ENCODE data around the gene UMODL1.

The UMODL1 gene

DNA sequence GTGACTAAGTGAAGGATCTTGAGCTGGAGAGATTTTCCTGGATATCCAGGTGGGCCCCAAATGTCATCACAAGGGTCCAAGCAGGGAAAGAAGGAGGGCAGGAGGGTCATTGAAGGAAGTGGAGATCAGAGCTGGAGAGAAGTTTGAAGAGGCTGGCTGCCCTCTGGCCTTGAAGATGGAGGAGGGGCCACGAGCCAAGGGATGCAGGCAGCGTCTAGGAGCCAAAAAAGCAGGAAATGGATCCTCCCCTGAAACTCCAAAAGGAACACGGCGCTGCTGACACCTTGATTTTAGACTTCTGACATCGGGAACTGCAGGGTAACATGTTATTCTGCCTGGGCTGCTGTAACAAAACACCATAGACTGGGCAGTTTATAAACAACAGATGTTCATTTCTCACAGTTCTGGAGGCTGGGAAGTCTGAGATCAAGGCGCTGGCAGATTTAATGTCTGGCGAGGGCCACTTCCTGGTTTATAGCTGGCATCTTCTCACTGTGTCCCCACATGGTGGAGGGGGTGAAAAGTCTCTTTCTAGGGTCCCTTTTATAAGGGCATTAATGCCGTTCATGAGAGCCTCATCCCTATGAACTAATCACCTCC, 32.2 kb upstream of the UMODL1 start:
- Histone ChIP-seq H3K27ac (ENCODE audit: low read length) (no peak overlapping the region), H3K27me3 (ENCODE audit: control insufficient read depth, insufficient read depth, low read length) (no peaks in the 10 kb centered on the region), H3K4me3 (ENCODE audit: low read length) (no peak overlapping the region), H3K9me3 (ENCODE audit: control insufficient read depth, insufficient read depth, low read length) (no peaks in the 10 kb centered on the region), H3K4me1 (ENCODE audit: control insufficient read depth, insufficient read depth, low read length) (no peaks in the 10 kb centered on the region; the same call in 1 of the 2 replicates), H3K36me3 (ENCODE audit: control insufficient read depth, insufficient read depth, low read length) (no peaks in the 10 kb centered on the region)
- no CpG with 5 or more reads among the region's 8 CpGs for WGBS (ENCODE audit: insufficient coverage, insufficient read length)
- DNase-seq (ENCODE audit: low read depth, low spot score), result no peak

DNA sequence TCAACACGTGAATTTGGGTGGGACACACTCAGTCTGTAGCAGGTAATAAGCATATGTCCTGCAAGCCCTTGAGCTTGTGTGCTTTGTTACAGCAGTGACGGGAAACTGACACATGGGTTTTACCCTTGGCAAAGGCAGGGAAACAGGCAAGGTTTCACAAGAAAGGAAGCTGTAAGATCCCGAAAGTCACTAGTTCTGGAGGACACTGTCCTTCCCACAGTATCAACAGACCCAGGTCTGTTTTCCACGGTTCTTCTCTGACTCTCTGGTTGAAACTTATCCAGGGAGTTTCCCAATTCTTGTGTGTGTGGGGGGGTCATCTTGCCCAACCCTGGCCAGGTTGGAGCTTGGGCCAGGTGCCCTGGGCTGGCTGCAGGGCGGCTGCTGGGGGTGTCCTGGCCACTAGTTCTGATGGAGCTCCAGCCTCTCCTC, 31.6 kb upstream of the UMODL1 start:
- Histone ChIP-seq H3K4me1 (ENCODE audit: control insufficient read depth, insufficient read depth, low read length) (no peaks in the 10 kb centered on the region; the same call in 1 of the 2 replicates), H3K9me3 (ENCODE audit: control insufficient read depth, insufficient read depth, low read length) (no peaks in the 10 kb centered on the region), H3K36me3 (ENCODE audit: control insufficient read depth, insufficient read depth, low read length) (no peaks in the 10 kb centered on the region), H3K27ac (ENCODE audit: low read length) (no peak overlapping the region), H3K27me3 (ENCODE audit: control insufficient read depth, insufficient read depth, low read length) (no peaks in the 10 kb centered on the region), H3K4me3 (ENCODE audit: low read length) (no peak overlapping the region)
- WGBS (ENCODE audit: insufficient coverage, insufficient read length), result no CpG with 5 or more reads among the region's 5 CpGs
- DNase-seq (ENCODE audit: low read depth, low spot score), result no peak

DNA sequence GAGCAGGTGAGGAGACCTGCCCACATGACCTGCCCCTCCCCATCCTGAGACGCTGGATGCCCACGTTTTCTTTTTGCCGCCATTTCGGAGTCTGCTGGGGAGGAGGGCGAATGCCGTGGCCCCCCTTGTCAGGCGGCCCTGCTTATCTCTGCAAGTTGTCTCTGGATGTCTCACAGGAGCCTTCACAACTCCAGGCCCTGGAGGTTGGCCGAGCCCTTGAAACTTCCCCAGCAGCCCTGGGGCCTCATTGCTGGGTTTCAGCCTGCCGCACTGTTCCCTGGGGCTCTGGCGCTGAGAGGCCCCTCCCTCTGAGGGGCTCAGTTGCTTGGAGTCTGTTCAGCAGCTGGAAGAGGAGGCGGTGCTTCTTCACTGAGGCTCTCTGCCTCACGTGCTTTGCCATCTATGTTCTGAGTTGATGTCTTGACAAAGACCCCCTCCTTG, 31.2 kb upstream of the UMODL1 start:
- no peak for DNase-seq (ENCODE audit: low read depth, low spot score)
- no peaks in the 10 kb centered on the region for H3K27me3 ChIP-seq (ENCODE audit: control insufficient read depth, insufficient read depth, low read length)
- H3K27ac ChIP-seq (ENCODE audit: low read length), result no peak overlapping the region
- no peaks in the 10 kb centered on the region for H3K9me3 ChIP-seq (ENCODE audit: control insufficient read depth, insufficient read depth, low read length)
- no peak overlapping the region for H3K4me3 ChIP-seq (ENCODE audit: low read length)
- no CpG with 5 or more reads among the region's 12 CpGs for WGBS (ENCODE audit: insufficient coverage, insufficient read length)
- no peaks in the 10 kb centered on the region; the same call in 1 of the 2 replicates for H3K4me1 ChIP-seq (ENCODE audit: control insufficient read depth, insufficient read depth, low read length)
- H3K36me3 ChIP-seq (ENCODE audit: control insufficient read depth, insufficient read depth, low read length), result no peaks in the 10 kb centered on the region

DNA sequence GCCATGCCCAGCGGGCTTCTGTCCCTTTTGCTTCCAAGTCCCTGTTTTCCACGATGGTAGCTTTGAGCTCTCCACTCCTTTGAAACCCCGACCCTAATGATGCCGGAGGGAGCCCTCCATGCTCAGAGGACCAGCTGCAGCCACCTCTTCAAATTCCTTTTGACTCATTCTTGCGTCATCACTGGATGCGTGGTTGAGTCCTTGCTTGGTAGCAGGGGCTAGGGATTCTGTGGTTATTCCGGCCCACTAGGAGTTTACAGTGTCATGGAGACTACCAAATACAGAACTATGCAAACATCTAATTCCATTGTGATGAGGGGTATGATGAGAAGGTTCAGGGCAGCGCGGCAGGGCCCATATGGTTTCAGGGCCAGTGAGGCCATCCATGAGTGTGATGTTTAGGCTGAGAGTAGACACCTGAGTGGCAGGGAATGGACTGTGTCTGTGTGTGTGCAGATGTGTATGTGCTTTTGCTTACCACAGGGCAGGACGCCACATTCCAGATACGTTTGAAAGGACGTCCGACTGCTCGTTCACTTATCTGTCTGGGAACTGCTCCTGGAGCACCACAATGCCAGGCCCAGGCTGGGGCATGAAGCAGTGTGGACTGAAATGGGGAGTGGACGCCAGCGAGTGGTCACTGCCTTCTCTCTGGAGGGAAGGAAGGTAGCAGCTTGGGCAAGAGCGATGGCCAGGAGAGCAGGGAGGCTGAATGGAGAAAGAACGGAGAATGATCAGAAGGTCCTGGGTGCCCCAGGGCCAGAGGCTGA, 30.5 kb upstream of the UMODL1 start:
- no peak for DNase-seq (ENCODE audit: low read depth, low spot score)
- H3K27me3 ChIP-seq (ENCODE audit: control insufficient read depth, insufficient read depth, low read length), result no peaks in the 10 kb centered on the region
- no peaks in the 10 kb centered on the region; the same call in 1 of the 2 replicates for H3K4me1 ChIP-seq (ENCODE audit: control insufficient read depth, insufficient read depth, low read length)
- no peak overlapping the region for H3K4me3 ChIP-seq (ENCODE audit: low read length)
- H3K36me3 ChIP-seq (ENCODE audit: control insufficient read depth, insufficient read depth, low read length), result no peaks in the 10 kb centered on the region
- no peak overlapping the region for H3K27ac ChIP-seq (ENCODE audit: low read length)
- WGBS (ENCODE audit: insufficient coverage, insufficient read length), result no CpG with 5 or more reads among the region's 18 CpGs
- H3K9me3 ChIP-seq (ENCODE audit: control insufficient read depth, insufficient read depth, low read length), result no peaks in the 10 kb centered on the region

DNA sequence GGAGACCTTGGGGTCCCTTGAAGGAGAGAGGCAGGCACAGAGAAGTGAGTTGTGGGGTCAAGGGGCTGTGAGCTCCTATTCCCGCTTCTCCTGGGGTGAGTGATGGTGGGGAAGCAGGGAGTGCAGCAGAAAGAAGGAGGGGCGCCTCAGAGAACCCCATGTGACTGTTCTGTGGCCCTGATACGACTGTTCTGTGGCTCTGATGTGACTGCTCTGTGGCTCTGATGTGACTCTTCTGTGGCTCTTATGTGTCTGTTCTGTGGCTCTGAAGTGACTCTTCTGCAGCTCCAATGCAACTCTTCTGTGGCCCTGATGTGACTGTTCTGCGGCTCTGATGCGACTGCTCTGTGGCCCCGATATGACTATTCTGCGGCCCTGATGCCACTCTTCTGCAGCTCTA, 29.9 kb upstream of the UMODL1 start:
- WGBS (ENCODE audit: insufficient coverage, insufficient read length), result no CpG with 5 or more reads among the region's 7 CpGs
- H3K27me3 ChIP-seq (ENCODE audit: control insufficient read depth, insufficient read depth, low read length), result no peaks in the 10 kb centered on the region
- no peaks in the 10 kb centered on the region for H3K36me3 ChIP-seq (ENCODE audit: control insufficient read depth, insufficient read depth, low read length)
- H3K4me3 ChIP-seq (ENCODE audit: low read length), result no peak overlapping the region
- H3K9me3 ChIP-seq (ENCODE audit: control insufficient read depth, insufficient read depth, low read length), result no peaks in the 10 kb centered on the region
- DNase-seq (ENCODE audit: low read depth, low spot score), result no peak
- H3K27ac ChIP-seq (ENCODE audit: low read length), result no peak overlapping the region
- no peaks in the 10 kb centered on the region; the same call in 1 of the 2 replicates for H3K4me1 ChIP-seq (ENCODE audit: control insufficient read depth, insufficient read depth, low read length)

DNA sequence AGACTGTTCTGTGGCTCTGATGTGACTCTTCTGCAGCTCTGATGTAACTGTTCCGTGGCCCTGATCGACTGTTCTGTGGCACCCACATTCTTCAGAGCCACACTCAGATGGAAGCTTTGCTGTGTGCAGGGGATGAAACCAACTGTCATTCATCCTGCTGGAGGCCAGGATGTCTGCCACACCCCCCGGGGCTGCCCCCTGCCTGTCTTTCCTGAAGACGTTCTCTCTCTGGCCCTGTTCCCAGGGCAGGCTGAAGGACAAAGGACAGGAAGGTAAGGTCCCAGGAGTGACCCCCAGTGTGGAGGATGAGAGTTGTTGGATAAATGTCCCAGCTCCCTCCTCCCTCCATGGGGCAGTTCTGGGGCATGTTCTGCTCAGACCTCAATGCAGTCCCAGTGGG, 29.4 kb upstream of the UMODL1 start:
- WGBS (ENCODE audit: insufficient coverage, insufficient read length), result no CpG with 5 or more reads among the region's 4 CpGs
- no peaks in the 10 kb centered on the region for H3K9me3 ChIP-seq (ENCODE audit: control insufficient read depth, insufficient read depth, low read length)
- H3K4me1 ChIP-seq (ENCODE audit: control insufficient read depth, insufficient read depth, low read length), result no peaks in the 10 kb centered on the region; the same call in 1 of the 2 replicates
- DNase-seq (ENCODE audit: low read depth, low spot score), result no peak
- H3K36me3 ChIP-seq (ENCODE audit: control insufficient read depth, insufficient read depth, low read length), result no peaks in the 10 kb centered on the region
- H3K27ac ChIP-seq (ENCODE audit: low read length), result no peak overlapping the region
- H3K4me3 ChIP-seq (ENCODE audit: low read length), result no peak overlapping the region
- H3K27me3 ChIP-seq (ENCODE audit: control insufficient read depth, insufficient read depth, low read length), result no peaks in the 10 kb centered on the region

DNA sequence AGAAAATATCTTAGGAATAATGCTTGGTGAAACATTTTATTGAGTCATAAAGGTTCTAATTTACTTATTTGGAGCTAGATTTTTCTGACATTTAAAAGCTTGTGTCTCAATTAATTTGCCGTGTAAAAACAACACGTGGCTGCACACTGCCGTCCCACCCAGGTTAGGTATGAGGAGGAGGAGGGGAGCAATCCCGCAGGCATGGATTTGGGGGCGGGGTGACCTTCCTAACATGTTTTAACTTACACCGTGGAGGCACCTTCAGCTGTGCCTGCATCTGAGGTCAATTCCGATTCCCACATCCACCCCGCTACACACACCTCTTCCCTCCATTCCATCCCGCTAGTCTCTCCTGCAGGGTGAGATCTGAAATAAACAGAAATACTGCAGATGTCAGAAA, 28.5 kb upstream of the UMODL1 start:
- no peak for DNase-seq (ENCODE audit: low read depth, low spot score)
- H3K9me3 ChIP-seq (ENCODE audit: control insufficient read depth, insufficient read depth, low read length), result no peaks in the 10 kb centered on the region
- H3K27ac ChIP-seq (ENCODE audit: low read length), result no peak overlapping the region
- H3K4me3 ChIP-seq (ENCODE audit: low read length), result no peak overlapping the region
- H3K36me3 ChIP-seq (ENCODE audit: control insufficient read depth, insufficient read depth, low read length), result no peaks in the 10 kb centered on the region
- no peaks in the 10 kb centered on the region; the same call in 1 of the 2 replicates for H3K4me1 ChIP-seq (ENCODE audit: control insufficient read depth, insufficient read depth, low read length)
- no peaks in the 10 kb centered on the region for H3K27me3 ChIP-seq (ENCODE audit: control insufficient read depth, insufficient read depth, low read length)
- WGBS (ENCODE audit: insufficient coverage, insufficient read length), result no CpG with 5 or more reads among the region's 9 CpGs

DNA sequence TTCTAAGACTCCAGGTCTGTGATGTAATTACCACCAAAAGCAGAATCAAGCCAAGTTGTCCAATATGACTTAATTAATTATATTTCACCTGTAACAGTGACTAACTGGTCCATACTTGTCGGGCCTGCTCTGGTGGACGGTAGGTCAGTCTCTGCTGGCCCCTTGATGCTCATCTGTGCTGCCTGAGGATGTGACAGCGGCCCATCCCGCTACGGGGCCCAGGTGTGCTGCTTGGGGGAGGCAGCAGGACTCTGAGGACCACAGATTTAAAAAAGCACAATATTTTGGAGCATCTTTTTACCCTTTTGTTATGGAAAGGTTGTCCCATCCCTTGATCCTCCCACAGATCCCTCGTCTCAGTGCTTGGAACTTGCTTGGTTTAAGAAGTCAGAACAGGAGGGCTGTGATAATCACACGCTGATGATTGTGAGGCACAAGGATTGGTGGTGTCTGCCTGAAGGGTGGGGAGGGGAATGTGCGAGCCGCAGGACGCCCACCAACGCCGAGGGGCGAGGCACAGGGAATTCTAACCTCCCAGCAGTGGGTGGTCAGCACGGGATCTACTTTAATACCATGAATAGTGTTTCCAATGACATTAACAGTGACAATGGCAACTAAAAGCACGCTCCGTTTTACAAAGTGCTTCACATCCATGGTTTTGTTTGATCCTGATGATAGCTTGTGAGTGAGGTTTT, 27.8 kb upstream of the UMODL1 start:
- H3K36me3 ChIP-seq (ENCODE audit: control insufficient read depth, insufficient read depth, low read length), result no peaks in the 10 kb centered on the region
- H3K4me1 ChIP-seq (ENCODE audit: control insufficient read depth, insufficient read depth, low read length), result no peaks in the 10 kb centered on the region; the same call in 1 of the 2 replicates
- H3K4me3 ChIP-seq (ENCODE audit: low read length), result no peak overlapping the region
- no peak overlapping the region for H3K27ac ChIP-seq (ENCODE audit: low read length)
- WGBS (ENCODE audit: insufficient coverage, insufficient read length), result no CpG with 5 or more reads among the region's 16 CpGs
- DNase-seq (ENCODE audit: low read depth, low spot score), result no peak
- H3K27me3 ChIP-seq (ENCODE audit: control insufficient read depth, insufficient read depth, low read length), result no peaks in the 10 kb centered on the region
- no peaks in the 10 kb centered on the region for H3K9me3 ChIP-seq (ENCODE audit: control insufficient read depth, insufficient read depth, low read length)

DNA sequence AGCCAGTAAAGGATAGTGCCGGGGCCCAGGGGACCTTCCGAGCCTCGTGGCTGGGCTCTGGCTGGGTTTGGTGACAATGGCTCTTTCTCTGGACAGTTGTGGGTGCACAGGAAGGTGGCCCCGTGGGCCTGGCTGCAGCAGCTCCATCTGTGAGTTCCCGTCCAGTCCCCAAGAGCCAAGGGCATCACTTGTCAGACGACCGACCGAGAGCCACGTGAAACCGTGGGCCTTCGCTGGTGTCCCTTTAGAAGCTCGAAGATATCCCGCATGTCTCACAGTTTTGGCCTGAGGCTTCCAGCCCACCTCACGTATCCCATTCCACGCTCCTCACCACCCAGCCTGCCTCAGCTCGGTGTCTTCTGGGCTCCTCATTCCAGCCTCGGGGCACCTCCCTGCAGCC, 27.2 kb upstream of the UMODL1 start:
- no peaks in the 10 kb centered on the region for H3K36me3 ChIP-seq (ENCODE audit: control insufficient read depth, insufficient read depth, low read length)
- H3K27ac ChIP-seq (ENCODE audit: low read length), result no peak overlapping the region
- no peaks in the 10 kb centered on the region; the same call in 1 of the 2 replicates for H3K4me1 ChIP-seq (ENCODE audit: control insufficient read depth, insufficient read depth, low read length)
- no peak for DNase-seq (ENCODE audit: low read depth, low spot score)
- no peaks in the 10 kb centered on the region for H3K9me3 ChIP-seq (ENCODE audit: control insufficient read depth, insufficient read depth, low read length)
- H3K4me3 ChIP-seq (ENCODE audit: low read length), result no peak overlapping the region
- no peaks in the 10 kb centered on the region for H3K27me3 ChIP-seq (ENCODE audit: control insufficient read depth, insufficient read depth, low read length)
- WGBS (ENCODE audit: insufficient coverage, insufficient read length), result no CpG with 5 or more reads among the region's 17 CpGs

DNA sequence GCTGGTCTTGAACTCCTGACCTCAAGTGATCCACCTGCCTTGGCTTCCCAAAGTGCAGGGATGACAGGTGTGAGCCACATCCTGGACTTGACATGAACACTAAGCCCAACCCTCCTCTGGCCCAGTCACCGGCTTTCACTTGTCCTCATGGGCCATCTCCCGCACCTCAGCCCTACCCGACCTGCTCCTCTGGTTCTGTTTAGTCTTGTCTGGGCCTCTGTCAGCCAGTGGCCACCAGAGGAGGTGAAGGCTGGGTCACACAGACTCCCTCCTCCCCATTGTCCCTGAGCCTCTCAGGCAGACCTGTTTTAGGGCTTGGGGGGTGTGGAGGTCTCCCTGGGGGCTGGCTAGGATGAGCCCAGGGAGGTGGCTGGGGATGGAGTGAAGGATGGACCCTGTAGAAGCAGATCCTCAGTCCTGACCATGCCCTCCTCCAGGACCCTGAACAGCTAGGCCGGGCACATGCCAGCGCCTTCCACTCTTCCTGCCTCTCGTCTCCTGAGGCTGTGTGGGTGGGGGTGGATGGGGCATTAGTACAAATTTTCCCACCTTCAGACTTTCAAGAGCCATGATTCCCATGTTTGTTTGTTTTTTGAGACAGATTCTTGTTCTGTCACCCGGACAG, 26.1 kb upstream of the UMODL1 start:
- Histone ChIP-seq H3K36me3 (ENCODE audit: control insufficient read depth, insufficient read depth, low read length) (no peaks in the 10 kb centered on the region), H3K27me3 (ENCODE audit: control insufficient read depth, insufficient read depth, low read length) (no peaks in the 10 kb centered on the region), H3K4me3 (ENCODE audit: low read length) (no peak overlapping the region), H3K4me1 (ENCODE audit: control insufficient read depth, insufficient read depth, low read length) (no peaks in the 10 kb centered on the region), H3K27ac (ENCODE audit: low read length) (no peak overlapping the region), H3K9me3 (ENCODE audit: control insufficient read depth, insufficient read depth, low read length) (no peaks in the 10 kb centered on the region)
- DNase-seq (ENCODE audit: low read depth, low spot score), result no peak
- WGBS (ENCODE audit: insufficient coverage, insufficient read length), result no CpG with 5 or more reads among the region's 7 CpGs
